Measurements from ENCODE around the gene CERS4.

The CERS4 gene

GRCh38 chr19:8306235-8307054, 97.3 kb downstream of the CERS4 start:
- Histone ChIP-seq H3K36me3 (ENCODE audit: low read length) (no peaks in the 10 kb centered on the region), H3K9ac (ENCODE audit: low read length) (peak overlapping the region; percentile 87), H4K20me1 (ENCODE audit: low read depth, low read length) (no peaks in the 10 kb centered on the region)

GRCh38 chr19:8307400-8307964, 98.3 kb downstream of the CERS4 start:
- no peak for TF ChIP-seq EZH2phosphoT487 (conservative IDR thresholded peaks at IDR 0.05; ENCODE audit: low read length)
- no peak for TF ChIP-seq CTCF (IDR thresholded peaks at IDR 0.05; ENCODE audit: insufficient read depth, low read length, poor library complexity, severe bottlenecking)
- H3K9me3 ChIP-seq (ENCODE audit: insufficient read depth, low read length) = no peaks in the 10 kb centered on the region
- peak overlapping the region; percentile 62 for H2AFZ ChIP-seq (ENCODE audit: low read depth, low read length, severe bottlenecking)
- H4K20me1 ChIP-seq (ENCODE audit: low read depth, low read length) = no peaks in the 10 kb centered on the region
- H3K4me3 ChIP-seq (ENCODE audit: insufficient read depth, low read length, poor library complexity, severe bottlenecking) = peak overlapping the region; percentile 66
- no peaks in the 10 kb centered on the region for H3K9me2 ChIP-seq (replicated peaks; ENCODE audit: insufficient read depth, low read length)
- H3F3A ChIP-seq (ENCODE audit: insufficient read depth) = no peaks in the 10 kb centered on the region
- peaks cover 26% of the 10 kb centered on the region for H3K79me2 ChIP-seq (ENCODE audit: insufficient read depth, low read length)
- H3K27ac ChIP-seq (ENCODE audit: low read depth, low read length) = peak overlapping the region; percentile 63
- H3K36me3 ChIP-seq (ENCODE audit: low read length) = no peaks in the 10 kb centered on the region
- H3K27me3 ChIP-seq (ENCODE audit: low read length) = no peaks in the 10 kb centered on the region
- peak overlapping the region; percentile 87 for H3K9ac ChIP-seq (ENCODE audit: low read length)
- peak overlapping the region; percentile 87 for H3K4me2 ChIP-seq (ENCODE audit: low read depth, low read length, poor library complexity, severe bottlenecking)

More at GRCh38 chr19:8306235-8307054, 97.3 kb downstream of the CERS4 start:
- Histone ChIP-seq H3K79me2 (ENCODE audit: insufficient read depth, low read length) (peaks cover 26% of the 10 kb centered on the region), H3K9me2 (replicated peaks; ENCODE audit: insufficient read depth, low read length) (no peaks in the 10 kb centered on the region), H3F3A (ENCODE audit: insufficient read depth) (no peaks in the 10 kb centered on the region), H3K4me3 (ENCODE audit: insufficient read depth, low read length, poor library complexity, severe bottlenecking) (peak overlapping the region; percentile 66), H3K27ac (ENCODE audit: low read depth, low read length) (no peak overlapping the region), H2AFZ (ENCODE audit: low read depth, low read length, severe bottlenecking) (no peak overlapping the region), H3K9me3 (ENCODE audit: insufficient read depth, low read length) (no peaks in the 10 kb centered on the region), H3K4me2 (ENCODE audit: low read depth, low read length, poor library complexity, severe bottlenecking) (peak overlapping the region; percentile 87), H3K27me3 (ENCODE audit: low read length) (no peaks in the 10 kb centered on the region)
- TF ChIP-seq CTCF (IDR thresholded peaks at IDR 0.05; ENCODE audit: insufficient read depth, low read length, poor library complexity, severe bottlenecking) (no peak), EZH2phosphoT487 (conservative IDR thresholded peaks at IDR 0.05; ENCODE audit: low read length) (no peak)

GRCh38 chr19:8307965-8308866, 99.0 kb downstream of the CERS4 start, which contains the start of gene CD320:
TSS of gene CD320 (minus strand) at chr19:8308358. CDS start at chr19:8308290, 68 bp downstream.
- peaks cover 26% of the 10 kb centered on the region for H3K79me2 ChIP-seq (ENCODE audit: insufficient read depth, low read length)
- no peaks in the 10 kb centered on the region for H3K36me3 ChIP-seq (ENCODE audit: low read length)
- H3K9me3 ChIP-seq (ENCODE audit: insufficient read depth, low read length) = no peaks in the 10 kb centered on the region

More at GRCh38 chr19:8307965-8308866, 99.0 kb downstream of the CERS4 start, which contains the start of gene CD320:
- Histone ChIP-seq H3K4me2 (ENCODE audit: low read depth, low read length, poor library complexity, severe bottlenecking) (peak within 1 kb of the TSS; percentile 87), H4K20me1 (ENCODE audit: low read depth, low read length) (no peaks in the 10 kb centered on the region), H3F3A (ENCODE audit: insufficient read depth) (no peaks in the 10 kb centered on the region), H3K27ac (ENCODE audit: low read depth, low read length) (peak within 1 kb of the TSS; percentile 63), H3K9me2 (replicated peaks; ENCODE audit: insufficient read depth, low read length) (no peaks in the 10 kb centered on the region), H2AFZ (ENCODE audit: low read depth, low read length, severe bottlenecking) (peak within 1 kb of the TSS; percentile 72), H3K9ac (ENCODE audit: low read length) (peak within 1 kb of the TSS; percentile 87), H3K27me3 (ENCODE audit: low read length) (no peaks in the 10 kb centered on the region), H3K4me3 (ENCODE audit: insufficient read depth, low read length, poor library complexity, severe bottlenecking) (peak within 1 kb of the TSS; percentile 66)
- TF ChIP-seq EZH2phosphoT487 (conservative IDR thresholded peaks at IDR 0.05; ENCODE audit: low read length) = no peak
- TF ChIP-seq CTCF (IDR thresholded peaks at IDR 0.05; ENCODE audit: insufficient read depth, low read length, poor library complexity, severe bottlenecking) = no peak

All from SU-DHL-6 (cell line).